ENCODE data around the gene SPINK1. TPM values are rescaled to one million over a fixed set of nuclear protein-coding genes. Genes with fewer than 3 reads are reported as not detected.

SPINK1 gene
- total RNA-seq, 1 experiment from 2014 or later = 4.5 TPM

DNA sequence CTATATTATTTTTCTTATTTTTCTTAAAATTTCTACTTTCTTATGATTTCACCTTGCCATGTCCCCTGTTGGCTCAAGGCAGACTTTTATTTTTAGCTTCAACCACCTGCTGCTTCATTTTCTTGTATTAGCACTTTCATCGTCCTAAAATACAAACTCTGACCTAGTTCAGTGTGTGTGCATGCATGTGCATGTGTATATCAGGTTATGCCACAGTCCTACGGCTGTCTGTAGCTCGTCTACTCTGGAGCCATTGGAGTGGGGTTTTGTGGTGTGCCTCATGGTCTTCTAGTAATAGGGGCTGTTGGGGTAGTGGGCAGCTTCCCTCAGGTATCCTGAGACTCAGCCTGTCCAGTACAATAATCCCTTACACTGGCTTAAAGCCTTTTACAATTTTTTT lies 13.4 kb upstream of the SPINK1 start (continued):
- TF ChIP-seq ZNF274 (IDR thresholded peaks at IDR 0.05; ENCODE audit: low read depth, low read length) (no peak), EGR1 (IDR thresholded peaks at IDR 0.05; ENCODE audit: low read depth) (no peak), YY1 (IDR thresholded peaks at IDR 0.05; ENCODE audit: extremely low read depth, insufficient replicate concordance, low read depth, low read length) (no peak), RAD21 (IDR thresholded peaks at IDR 0.05; ENCODE audit: low read depth) (no peak), EZH2 (IDR thresholded peaks at IDR 0.05) (no peak), JUND (IDR thresholded peaks at IDR 0.05) (no peak)
- TF ChIP-seq, protein P1, sequence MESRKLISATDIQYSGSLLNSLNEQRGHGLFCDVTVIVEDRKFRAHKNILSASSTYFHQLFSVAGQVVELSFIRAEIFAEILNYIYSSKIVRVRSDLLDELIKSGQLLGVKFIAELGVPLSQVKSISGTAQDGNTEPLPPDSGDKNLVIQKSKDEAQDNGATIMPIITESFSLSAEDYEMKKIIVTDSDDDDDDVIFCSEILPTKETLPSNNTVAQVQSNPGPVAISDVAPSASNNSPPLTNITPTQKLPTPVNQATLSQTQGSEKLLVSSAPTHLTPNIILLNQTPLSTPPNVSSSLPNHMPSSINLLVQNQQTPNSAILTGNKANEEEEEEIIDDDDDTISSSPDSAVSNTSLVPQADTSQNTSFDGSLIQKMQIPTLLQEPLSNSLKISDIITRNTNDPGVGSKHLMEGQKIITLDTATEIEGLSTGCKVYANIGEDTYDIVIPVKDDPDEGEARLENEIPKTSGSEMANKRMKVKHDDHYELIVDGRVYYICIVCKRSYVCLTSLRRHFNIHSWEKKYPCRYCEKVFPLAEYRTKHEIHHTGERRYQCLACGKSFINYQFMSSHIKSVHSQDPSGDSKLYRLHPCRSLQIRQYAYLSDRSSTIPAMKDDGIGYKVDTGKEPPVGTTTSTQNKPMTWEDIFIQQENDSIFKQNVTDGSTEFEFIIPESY (IDR thresholded peaks at IDR 0.05; ENCODE audit: extremely low read depth, insufficient replicate concordance, low read length) = no peak

DNA sequence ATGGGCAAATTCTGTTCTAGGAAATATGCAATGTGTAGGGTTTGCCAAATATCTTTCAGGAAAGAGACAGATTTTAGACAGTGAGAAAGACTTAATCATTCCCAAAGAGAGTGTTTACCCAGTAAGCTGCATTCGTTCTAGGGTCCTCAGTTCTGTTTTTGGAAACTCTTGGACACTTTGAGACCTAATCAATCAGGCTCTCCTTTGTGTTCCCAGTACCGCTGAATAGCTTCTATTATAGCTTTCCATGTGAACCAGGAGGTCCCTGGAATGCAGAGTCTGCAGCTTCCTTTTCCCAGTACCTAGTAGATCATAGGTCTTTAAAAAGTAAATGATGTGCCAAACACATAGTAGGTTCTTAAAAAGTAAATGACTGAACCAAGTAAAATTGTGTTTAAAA lies 11.4 kb upstream of the SPINK1 start:
- no peaks in the 10 kb centered on the region for H3K9me2 ChIP-seq (ENCODE audit: insufficient read depth)
- no peaks in the 10 kb centered on the region for H3K79me2 ChIP-seq (ENCODE audit: insufficient read depth, low read length)
- ChIA-PET RAD21 (ENCODE audit: low non-redundant PET in 1 of 2, low total read pairs in 2 of 2, uncharacterized antibody in 2 of 2, unreplicated experiment in 2 of 2) (no interaction called here), CTCF (no interaction called here), POLR2A (no interaction called here)
- H3K27ac ChIP-seq (ENCODE audit: low read depth, low read length) = no peak overlapping the region
- H3K9ac ChIP-seq (ENCODE audit: low read length) = no peak overlapping the region
- BruUV-seq (replicated peaks) = no TSS peak
- peaks cover 6% of the 10 kb centered on the region; the same call in 1 of the 2 replicates for H3K27me3 ChIP-seq (ENCODE audit: insufficient read depth, low read length)
- no peaks in the 10 kb centered on the region for H4K20me1 ChIP-seq (ENCODE audit: insufficient read depth)
- H2AFZ ChIP-seq (ENCODE audit: low read depth, low read length, poor library complexity, severe bottlenecking) = no peak overlapping the region
- H3K4me1 ChIP-seq (ENCODE audit: control insufficient read depth in 1 of 2, insufficient read depth in 2 of 2, low read length in 2 of 2) = no peaks in the 10 kb centered on the region
- H3K4me3 ChIP-seq (replicated peaks in 1 of 2; ENCODE audit: low read depth in 1 of 2, low read length in 2 of 2) = no peak overlapping the region
- DNase-seq (ENCODE audit: low read depth, low spot score) (no peak), ATAC-seq (no peak)
- intact Hi-C loops (cut with micrococcal nuclease) = no loop called here
- H3K4me2 ChIP-seq (ENCODE audit: low read length) = no peak overlapping the region
- no peaks in the 10 kb centered on the region for H3K36me3 ChIP-seq (ENCODE audit: control insufficient read depth in 1 of 2, insufficient read depth in 2 of 2, low read length in 2 of 2)
- no peaks in the 10 kb centered on the region for H3K9me3 ChIP-seq (ENCODE audit: control insufficient read depth in 1 of 2, insufficient read depth in 1 of 2, low read depth in 1 of 2, low read length in 2 of 2)
- no peak for TF ChIP-seq RAD21 (IDR thresholded peaks at IDR 0.05; ENCODE audit: low read depth)
